NCI-H1048 (cell line): Measurements from ENCODE around the gene SECTM1.

ENCODE experiments used
- DNase-seq: peaks from one replicate; lab custom pipeline; 2025; lab: John Stamatoyannopoulos, UW

Gene SECTM1

DNA sequence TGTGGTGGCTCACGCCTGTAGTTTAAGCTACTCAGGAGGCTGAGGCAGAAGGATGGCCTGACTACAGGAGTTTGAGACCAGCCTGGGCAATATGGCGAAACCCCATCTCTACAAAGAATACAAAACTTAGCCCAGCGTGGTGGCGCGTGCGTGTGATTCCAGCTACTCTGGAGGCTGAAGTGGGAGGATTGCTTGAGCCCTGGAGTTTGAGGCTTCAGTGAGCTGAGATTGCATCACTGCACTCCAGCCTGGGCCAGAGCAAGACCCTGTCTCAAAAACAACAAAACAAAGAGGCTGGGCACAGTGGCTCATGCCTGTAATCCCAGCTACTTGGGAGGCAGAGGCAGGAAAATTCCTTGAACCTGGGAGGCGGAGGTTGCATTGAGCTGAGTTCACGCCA, 53.0 kb downstream of the SECTM1 start:
- DNase-seq = no peak

DNA sequence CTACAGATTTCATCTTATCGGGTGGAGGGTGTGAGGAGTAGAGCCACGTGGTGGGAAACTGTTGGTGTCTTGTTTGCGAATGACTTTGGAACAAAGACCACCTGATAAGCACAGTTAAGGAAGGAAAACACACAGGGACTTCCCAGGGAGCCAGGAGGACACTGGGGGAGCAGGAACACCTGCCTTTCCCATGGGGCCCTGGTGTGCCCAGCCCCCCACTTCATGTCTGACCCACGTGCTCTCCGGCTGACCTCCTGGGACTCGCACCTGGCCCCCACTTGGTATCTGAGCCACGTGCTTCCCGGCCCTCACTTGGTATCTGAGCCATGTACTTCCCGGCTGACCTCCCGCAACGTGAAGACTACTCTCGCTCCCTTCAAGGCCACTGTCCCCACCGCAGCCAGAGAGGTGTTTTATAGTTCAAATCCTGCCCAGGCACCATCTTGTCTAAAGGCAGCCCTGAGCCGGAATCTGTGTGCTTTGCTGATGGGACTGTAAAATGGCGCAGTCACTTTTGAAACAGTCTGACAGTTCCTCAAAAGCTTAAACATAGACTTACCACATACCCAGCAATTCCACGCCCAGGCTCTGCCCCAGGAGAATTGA, 54.7 kb downstream of the SECTM1 start:
- no peak for DNase-seq

- no peak for DNase-seq
These were observed 55.3 kb downstream of the SECTM1 start for GRCh38 chr17:82278308-82278707.

DNA sequence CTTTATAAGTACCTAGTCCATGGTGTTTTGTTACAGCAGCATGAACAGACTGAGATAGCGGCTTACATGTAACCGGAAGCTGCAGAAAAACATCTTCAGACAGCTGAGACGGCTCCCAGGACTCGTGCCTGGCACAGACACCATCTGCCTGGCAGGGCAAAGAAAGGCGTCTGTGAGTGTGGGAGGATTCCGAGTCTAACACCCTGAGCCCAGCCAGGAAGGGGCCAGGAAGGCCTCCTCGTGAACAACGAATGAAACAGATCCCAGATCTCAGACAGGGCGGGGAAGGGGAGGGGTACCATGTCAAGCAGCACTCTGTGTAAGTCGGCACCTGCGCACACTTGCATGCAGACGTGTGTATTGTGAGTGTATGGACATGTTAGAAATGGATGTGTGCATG, 55.7 kb downstream of the SECTM1 start:
- DNase-seq = no peak

- no peak for DNase-seq
These were observed 56.6 kb downstream of the SECTM1 start for GRCh38 chr17:82276938-82277337.

- no peak for DNase-seq
These were observed 58.2 kb downstream of the SECTM1 start for GRCh38 chr17:82275326-82275725.

GRCh38 chr17:82274134-82275020, 59.2 kb downstream of the SECTM1 start:
- no peak for DNase-seq

GRCh38 chr17:82273327-82274133, 60.0 kb downstream of the SECTM1 start, which contains the start of gene CSNK1D:
CSNK1D (minus strand) TSS chr17:82273700; CDS start chr17:82273381, 319 bp downstream.
- DNase-seq = peak; percentile 79

DNA sequence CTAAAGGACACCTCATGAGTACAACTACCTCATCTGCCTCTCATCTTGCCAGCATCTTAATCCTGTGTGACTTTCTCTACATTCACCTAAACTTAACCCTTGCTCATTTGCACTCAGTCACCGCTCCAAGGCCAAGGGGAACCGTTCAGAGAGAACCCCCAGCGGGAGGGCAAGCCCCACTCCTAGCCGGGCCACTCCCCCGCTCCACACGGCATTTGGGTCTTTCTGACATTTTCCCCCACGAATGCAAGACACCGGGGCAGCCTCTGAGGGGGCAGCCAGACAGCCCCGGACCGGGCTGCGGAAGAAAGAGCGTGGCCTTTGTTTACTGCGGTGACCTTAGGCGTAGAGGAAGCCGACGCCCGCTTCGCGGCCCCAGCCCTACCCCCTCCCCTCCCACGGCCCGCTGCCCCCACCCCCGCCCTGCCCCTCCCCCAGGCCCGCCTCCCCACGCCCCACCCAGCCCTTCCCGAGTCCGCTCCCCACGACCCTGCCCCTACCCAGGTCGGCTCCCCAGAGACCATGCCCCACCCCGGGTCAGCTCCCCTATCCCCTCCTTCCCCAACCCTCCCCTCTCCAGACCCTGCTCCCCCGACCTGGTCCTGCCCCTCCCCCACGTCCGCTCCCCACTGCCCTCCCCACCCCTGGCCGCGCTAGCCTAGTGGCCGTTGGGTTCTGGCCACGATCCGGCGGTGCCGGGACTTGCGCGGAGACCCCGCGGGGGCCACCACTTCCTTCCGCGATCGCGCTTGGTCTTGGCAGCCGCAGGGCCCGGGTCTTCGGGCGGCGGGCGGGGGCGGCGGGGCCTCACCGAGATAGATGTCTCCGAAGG, 60.9 kb downstream of the SECTM1 start:
- DNase-seq = no peak

- DNase-seq = no peak
These were observed 62.2 kb downstream of the SECTM1 start for GRCh38 chr17:82271401-82271800.
